Trophoblast cell (in vitro differentiated cells and primary cell): ENCODE results near the gene RFX8.

Source experiments
- DNase-seq, 2 donors: peaks; one replicate each; pipeline ENCODE4 v3.0.0-alpha.2; 2016
- H2AFZ ChIP-seq: 2 replicates; pipeline ENCODE4 v1.6.1; 2013; ENCODE audit warnings: low read length, moderate library complexity, mild to moderate bottlenecking; ENCODE audit not compliant: insufficient read depth, poor library complexity
- H2AK5ac ChIP-seq: 2 replicates; pipeline ENCODE4 v1.6.1; 2013; ENCODE audit warnings: mild to moderate bottlenecking, low read length
- H2BK120ac ChIP-seq: 2 replicates; pipeline ENCODE4 v1.6.1; 2013; ENCODE audit warnings: low read length, mild to moderate bottlenecking, moderate library complexity; ENCODE audit not compliant: insufficient read depth, poor library complexity
- H2BK12ac ChIP-seq: 2 replicates; pipeline ENCODE4 v1.6.1; 2013; ENCODE audit warnings: mild to moderate bottlenecking, low read length, moderate library complexity
- H2BK5ac ChIP-seq: 2 replicates; pipeline ENCODE4 v1.6.1; 2013; ENCODE audit warnings: low read length, low read depth, moderate library complexity, mild to moderate bottlenecking; ENCODE audit not compliant: poor library complexity
- H3K14ac ChIP-seq: 2 replicates; pipeline ENCODE4 v1.6.1; 2013; ENCODE audit warnings: mild to moderate bottlenecking, low read length
- H3K18ac ChIP-seq: 2 replicates; pipeline ENCODE4 v1.6.1; 2013; ENCODE audit warnings: mild to moderate bottlenecking, low read length
- H3K23ac ChIP-seq: 2 replicates; pipeline ENCODE4 v1.6.1; 2013; ENCODE audit warnings: low read length
- H3K27ac ChIP-seq: 2 replicates; pipeline ENCODE4 v1.5.1; 2013; ENCODE audit warnings: low read depth, mild to moderate bottlenecking, inconsistent platforms, low read length, moderate library complexity
- H3K27me3 ChIP-seq: 2 replicates; pipeline ENCODE4 v1.6.1; 2013; ENCODE audit warnings: inconsistent platforms, mild to moderate bottlenecking, low read length, moderate library complexity; ENCODE audit not compliant: insufficient read depth
- H3K36me3 ChIP-seq, 2 experiments: 1 replicate in 1 of 2; 2 replicates in 1 of 2; pipeline ENCODE4 v1.6.1; 2013; ENCODE audit warnings: low read length in 2 of 2, mild to moderate bottlenecking in 2 of 2, moderate library complexity in 1 of 2; ENCODE audit not compliant: insufficient read depth in 2 of 2, control insufficient read depth in 1 of 2
- H3K4ac ChIP-seq: 2 replicates; pipeline ENCODE4 v1.6.1; 2013; ENCODE audit warnings: low read depth, mild to moderate bottlenecking, low read length, moderate library complexity
- H3K4me1 ChIP-seq, 2 experiments: 1 replicate in 1 of 2; 2 replicates in 1 of 2; pipeline ENCODE4 v1.6.1; 2013; ENCODE audit warnings: low read length in 2 of 2, mild to moderate bottlenecking in 2 of 2, moderate library complexity in 1 of 2; ENCODE audit not compliant: insufficient read depth in 2 of 2, control insufficient read depth in 1 of 2
- H3K4me2 ChIP-seq: 2 replicates; pipeline ENCODE4 v1.6.1; 2013; ENCODE audit warnings: inconsistent platforms, mild to moderate bottlenecking, low read length, moderate library complexity
- H3K4me3 ChIP-seq: 2 replicates; pipeline ENCODE4 v1.5.1; 2013; ENCODE audit warnings: mild to moderate bottlenecking, low read depth, low read length, inconsistent platforms
- H3K79me1 ChIP-seq: one replicate; pipeline ENCODE4 v1.6.1; 2013; ENCODE audit warnings: low read length
- H3K79me2 ChIP-seq: 2 replicates; pipeline ENCODE4 v1.6.1; 2013; ENCODE audit warnings: low read length, mild to moderate bottlenecking; ENCODE audit not compliant: control insufficient read depth, insufficient read depth, poor library complexity
- H3K9ac ChIP-seq: 2 replicates; pipeline ENCODE4 v1.6.1; 2013; ENCODE audit warnings: mild to moderate bottlenecking, low read length
- H3K9me3 ChIP-seq: 2 replicates; pipeline ENCODE4 v1.6.1; 2013; ENCODE audit warnings: low read depth, mild to moderate bottlenecking, control low read depth, inconsistent platforms, low read length; ENCODE audit not compliant: insufficient read depth
- H4K12ac ChIP-seq: 2 replicates; pipeline ENCODE4 v1.6.1; 2013; ENCODE audit warnings: low read depth, mild to moderate bottlenecking, low read length, moderate library complexity
- H4K8ac ChIP-seq: 2 replicates; pipeline ENCODE4 v1.6.1; 2013; ENCODE audit warnings: low read depth, mild to moderate bottlenecking, low read length, moderate library complexity
- H4K91ac ChIP-seq: one replicate; pipeline ENCODE4 v1.6.1; 2013; ENCODE audit warnings: low read depth, mild to moderate bottlenecking, low read length, moderate library complexity
- WGBS: extraction: QIAGEN DNeasy Blood & Tissue Kit; methylation state at CpG from one replicate; pipeline ENCODE4 v1.1.7; 2013; ENCODE audit warnings: missing lambda C conversion rate; ENCODE audit not compliant: insufficient read length, insufficient coverage; ENCODE audit errors: extremely low coverage; 5-methylcytosine and 5-hydroxymethylcytosine counted together

RFX8 gene

DNA sequence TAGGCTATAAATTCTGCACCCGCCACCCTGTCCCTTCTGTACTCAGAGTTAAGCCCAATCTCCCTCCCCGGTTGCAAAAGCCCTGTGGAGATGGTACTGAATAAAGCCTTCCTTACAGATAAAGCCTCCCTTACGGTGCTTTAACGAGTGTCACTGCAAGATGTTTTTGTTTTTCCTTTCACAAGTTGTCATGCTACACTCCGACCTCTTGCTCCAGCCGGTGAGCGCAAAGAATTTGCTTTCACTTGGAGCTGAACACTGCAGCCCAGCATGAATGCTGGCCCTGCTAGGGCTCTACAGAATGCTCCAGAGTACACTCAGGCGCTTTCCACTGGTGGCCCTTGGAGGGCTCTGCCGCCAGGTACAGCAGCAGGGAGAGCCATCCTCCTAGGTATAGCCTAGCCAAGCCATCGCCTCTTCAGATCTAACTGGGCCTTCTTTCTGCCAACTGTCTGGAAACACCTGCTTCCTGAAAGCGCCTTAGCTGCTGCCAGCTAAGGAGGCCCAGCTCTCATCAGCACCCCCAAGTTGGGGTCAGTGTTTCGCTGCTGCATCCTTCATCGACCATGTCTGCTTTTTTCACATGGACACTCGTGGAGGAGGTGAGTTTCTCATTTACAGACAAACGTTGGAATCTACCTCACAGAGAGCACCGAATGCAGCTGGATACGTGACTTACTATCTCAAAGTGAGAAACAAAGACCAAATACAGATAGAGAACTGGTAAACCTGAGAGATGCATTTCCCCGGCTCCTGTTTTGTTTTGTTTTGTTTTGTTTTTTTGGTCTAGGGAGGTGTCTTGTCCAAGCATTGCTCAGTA, 74.2 kb downstream of the RFX8 start:
- Histone ChIP-seq H4K8ac (no peak overlapping the region), H3K4ac (no peak overlapping the region), H3K9ac (no peak overlapping the region), H2BK12ac (no peak overlapping the region), H3K27ac (no peak overlapping the region), H3K14ac (no peak overlapping the region), H3K9me3 (no peaks in the 10 kb centered on the region), H3K23ac (no peak overlapping the region), H4K12ac (no peak overlapping the region), H3K27me3 (no peaks in the 10 kb centered on the region), H3K4me1 (no peaks in the 10 kb centered on the region), H3K4me3 (no peak overlapping the region), H2AFZ (no peak overlapping the region), H3K79me2 (no peaks in the 10 kb centered on the region), H2BK120ac (no peak overlapping the region), H2AK5ac (no peak overlapping the region), H3K79me1 (no peaks in the 10 kb centered on the region), H3K36me3 (no peaks in the 10 kb centered on the region), H4K91ac (no peak overlapping the region), H2BK5ac (no peak overlapping the region), H3K4me2 (no peak overlapping the region), H3K18ac (no peak overlapping the region)
- no peak for DNase-seq
- no CpG with 5 or more reads among the region's 18 CpGs for WGBS

- Histone ChIP-seq H2BK12ac (no peak overlapping the region), H2BK120ac (no peak overlapping the region), H3K18ac (no peak overlapping the region), H3K4ac (no peak overlapping the region), H3K9me3 (no peaks in the 10 kb centered on the region), H3K79me2 (no peaks in the 10 kb centered on the region), H2AFZ (no peak overlapping the region), H3K23ac (no peak overlapping the region), H3K36me3 (no peaks in the 10 kb centered on the region), H3K4me3 (no peak overlapping the region), H4K12ac (no peak overlapping the region), H3K27ac (no peak overlapping the region), H4K8ac (no peak overlapping the region), H3K14ac (no peak overlapping the region), H3K4me1 (no peaks in the 10 kb centered on the region), H3K79me1 (no peaks in the 10 kb centered on the region), H2BK5ac (no peak overlapping the region), H3K4me2 (no peak overlapping the region), H3K9ac (no peak overlapping the region), H4K91ac (no peak overlapping the region), H3K27me3 (no peaks in the 10 kb centered on the region), H2AK5ac (no peak overlapping the region)
- WGBS, result no CpG with 5 or more reads among the region's 8 CpGs
- no peak for DNase-seq
Observed at GRCh38 chr2:101400048-101400447, 74.9 kb downstream of the RFX8 start.

- no CpG with 5 or more reads among the region's 11 CpGs for WGBS
- H2BK12ac ChIP-seq, result no peak overlapping the region
- H3K14ac ChIP-seq, result no peak overlapping the region
- H4K12ac ChIP-seq, result no peak overlapping the region
- H3K4me1 ChIP-seq, result no peaks in the 10 kb centered on the region
- H4K91ac ChIP-seq, result no peak overlapping the region
- no peak overlapping the region for H2AK5ac ChIP-seq
- H3K4me2 ChIP-seq, result no peak overlapping the region
- no peaks in the 10 kb centered on the region for H3K79me1 ChIP-seq
- H3K27ac ChIP-seq, result no peak overlapping the region
- no peak overlapping the region for H2AFZ ChIP-seq
- no peak overlapping the region for H2BK120ac ChIP-seq
- no peaks in the 10 kb centered on the region for H3K9me3 ChIP-seq
- H4K8ac ChIP-seq, result no peak overlapping the region
- no peaks in the 10 kb centered on the region for H3K36me3 ChIP-seq
- no peak overlapping the region for H3K4me3 ChIP-seq
- no peak overlapping the region for H3K9ac ChIP-seq
- H2BK5ac ChIP-seq, result no peak overlapping the region
- no peaks in the 10 kb centered on the region for H3K27me3 ChIP-seq
- H3K23ac ChIP-seq, result no peak overlapping the region
- H3K4ac ChIP-seq, result no peak overlapping the region
- H3K79me2 ChIP-seq, result no peaks in the 10 kb centered on the region
- DNase-seq, result no peak
- no peak overlapping the region for H3K18ac ChIP-seq
Observed at GRCh38 chr2:101399021-101399799, 75.7 kb downstream of the RFX8 start.

GRCh38 chr2:101398116-101398821, 76.6 kb downstream of the RFX8 start:
- no peaks in the 10 kb centered on the region for H3K4me1 ChIP-seq
- H4K91ac ChIP-seq, result no peak overlapping the region
- H3K27me3 ChIP-seq, result no peaks in the 10 kb centered on the region
- no peak overlapping the region for H4K12ac ChIP-seq
- H3K14ac ChIP-seq, result no peak overlapping the region
- no peak overlapping the region for H3K4ac ChIP-seq
- H3K27ac ChIP-seq, result no peak overlapping the region
- no peak overlapping the region for H4K8ac ChIP-seq
- no peak for DNase-seq
- no peak overlapping the region for H3K4me2 ChIP-seq
- H2BK12ac ChIP-seq, result no peak overlapping the region
- no peak overlapping the region for H3K18ac ChIP-seq
- H2AFZ ChIP-seq, result no peak overlapping the region
- no peak overlapping the region for H3K23ac ChIP-seq
- H3K79me2 ChIP-seq, result no peaks in the 10 kb centered on the region
- peaks cover 2% of the 10 kb centered on the region for H3K9me3 ChIP-seq
- H3K36me3 ChIP-seq, result no peaks in the 10 kb centered on the region
- no peak overlapping the region for H3K4me3 ChIP-seq
- no peak overlapping the region for H2BK5ac ChIP-seq
- no peak overlapping the region for H2AK5ac ChIP-seq
- WGBS, result no CpG with 5 or more reads among the region's 10 CpGs
- no peak overlapping the region for H3K9ac ChIP-seq
- H2BK120ac ChIP-seq, result no peak overlapping the region
- no peaks in the 10 kb centered on the region for H3K79me1 ChIP-seq
